AG08396 (cell line): Measurements from ENCODE around the gene EFCAB13.

ENCODE experiments used
- DNase-seq: peaks from one replicate; pipeline ENCODE4 v3.0.0; 2012; ENCODE audit warnings: low spot score, mixed read lengths

EFCAB13 gene

DNA sequence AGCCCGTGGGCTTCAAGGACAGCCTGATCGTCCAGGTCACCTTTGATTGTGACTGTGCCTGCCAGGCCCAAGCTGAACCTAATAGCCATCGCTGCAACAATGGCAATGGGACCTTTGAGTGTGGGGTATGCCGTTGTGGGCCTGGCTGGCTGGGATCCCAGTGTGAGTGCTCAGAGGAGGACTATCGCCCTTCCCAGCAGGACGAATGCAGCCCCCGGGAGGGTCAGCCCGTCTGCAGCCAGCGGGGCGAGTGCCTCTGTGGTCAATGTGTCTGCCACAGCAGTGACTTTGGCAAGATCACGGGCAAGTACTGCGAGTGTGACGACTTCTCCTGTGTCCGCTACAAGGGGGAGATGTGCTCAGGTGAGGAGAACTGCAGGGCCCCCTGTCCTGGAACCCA, 31.5 kb upstream of the EFCAB13 start:
- DNase-seq = no peak

DNA sequence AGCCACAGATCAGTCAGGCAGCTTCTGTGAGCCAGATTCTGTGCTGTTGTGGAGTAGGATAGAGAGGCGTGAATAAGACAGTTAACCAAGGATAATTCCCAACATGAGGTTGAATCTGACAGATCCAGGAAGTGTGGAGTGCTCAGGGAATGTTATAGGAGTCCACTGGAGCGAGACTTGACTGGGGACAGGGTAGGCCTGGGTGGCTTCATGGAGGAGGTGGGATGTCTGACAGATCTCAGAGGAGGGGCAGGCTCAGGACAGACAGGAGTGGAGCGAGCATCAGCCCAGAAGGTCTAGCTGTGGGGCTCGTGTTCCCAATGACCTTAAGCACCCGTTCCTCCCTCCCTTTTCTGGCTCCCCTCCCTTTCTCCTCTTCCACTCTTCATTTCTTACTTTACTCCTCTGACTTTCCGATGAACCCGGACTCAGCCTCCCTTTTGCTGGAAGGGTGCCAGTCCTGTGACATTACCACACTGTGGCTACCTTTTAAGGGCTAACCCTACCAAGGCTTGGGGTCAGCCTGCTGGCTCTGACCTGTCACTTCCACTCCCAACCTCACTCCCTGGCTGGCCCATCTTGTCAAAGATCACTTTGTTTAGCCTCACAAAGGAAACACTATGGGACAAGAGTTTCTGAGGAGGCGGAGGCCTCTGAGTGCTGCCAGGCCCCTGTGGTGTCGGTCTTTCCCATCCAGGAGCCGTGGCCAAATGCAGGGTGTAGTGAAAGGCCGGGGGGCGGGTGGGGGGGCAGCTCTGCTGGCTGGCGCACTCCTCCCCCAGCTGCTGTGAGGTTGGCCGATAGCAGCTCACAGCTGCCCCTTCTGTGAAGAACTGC, 28.5 kb upstream of the EFCAB13 start:
- no peak for DNase-seq

DNA sequence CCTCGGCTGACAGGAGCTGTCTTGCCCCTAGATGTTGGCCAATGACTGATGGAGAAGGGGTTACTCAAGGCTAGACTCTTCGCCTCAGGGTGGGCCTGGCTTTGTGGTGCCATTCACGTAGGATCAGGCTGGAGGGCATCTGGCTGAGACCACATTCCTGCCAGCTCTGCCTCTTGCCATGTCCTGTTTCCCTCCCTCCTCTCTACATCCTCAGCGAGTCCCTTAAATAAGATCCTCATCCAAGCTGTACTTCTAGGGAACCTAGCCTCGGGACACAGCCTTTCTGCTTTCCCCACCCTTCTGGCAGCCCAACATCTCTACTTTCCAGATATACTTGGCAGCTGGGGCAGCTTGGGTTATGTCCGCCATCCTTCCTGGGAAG, 27.9 kb upstream of the EFCAB13 start:
- DNase-seq = no peak

DNA sequence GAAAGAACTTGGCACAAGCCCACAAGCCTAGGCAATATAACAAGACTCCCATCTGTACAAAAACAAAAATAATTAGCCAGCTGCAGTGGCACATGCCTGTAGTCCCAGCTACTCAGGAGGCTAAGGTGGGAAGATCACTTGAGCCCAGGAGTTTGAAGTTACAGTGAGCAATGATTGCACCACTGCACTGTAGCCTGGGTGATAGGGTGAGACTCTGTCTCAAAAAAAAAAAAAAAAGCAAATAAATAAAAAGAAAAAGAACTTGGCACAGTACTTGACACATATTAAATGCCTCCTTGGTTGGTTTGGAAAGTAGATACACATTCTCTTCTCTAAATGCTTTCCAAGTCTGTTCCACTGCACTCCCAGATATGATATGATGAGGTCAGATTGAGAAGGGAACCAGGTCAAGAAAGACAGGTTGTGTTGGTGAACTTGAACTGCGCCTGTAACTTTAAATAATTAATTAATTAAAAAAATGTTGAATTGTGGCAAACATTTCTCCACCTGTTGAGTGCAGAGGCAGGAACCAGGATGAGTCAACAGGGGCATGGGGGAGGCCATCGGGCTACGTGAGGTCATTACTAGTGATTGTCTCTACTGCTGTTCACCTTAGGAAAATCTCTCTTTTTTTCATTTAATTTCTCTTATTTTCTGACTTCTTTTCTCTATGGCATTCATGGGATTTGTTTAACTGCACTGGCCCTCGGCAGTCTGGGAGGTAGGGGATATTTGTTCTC, 25.9 kb upstream of the EFCAB13 start:
- DNase-seq = no peak

DNA sequence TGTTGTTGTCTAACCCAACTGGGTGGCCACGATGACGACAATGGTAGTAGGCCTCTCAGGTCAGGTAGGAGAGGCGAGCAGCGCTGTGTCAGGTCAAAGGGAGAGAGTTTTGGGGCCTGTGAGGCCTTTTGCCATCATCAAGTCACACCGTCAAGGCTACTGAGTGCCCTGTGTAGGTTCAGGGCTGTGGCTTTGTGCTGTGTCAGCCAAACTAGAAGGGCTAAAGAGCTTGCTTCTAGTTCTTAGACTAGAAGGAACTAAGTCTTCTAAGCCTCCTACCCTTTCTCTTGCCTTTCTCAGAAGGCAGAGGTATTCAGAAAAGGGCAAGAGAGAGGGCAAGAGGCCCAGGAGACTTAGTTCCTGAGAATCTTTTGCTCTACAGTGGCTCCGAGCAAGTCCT, 25.0 kb upstream of the EFCAB13 start:
- no peak for DNase-seq

DNA sequence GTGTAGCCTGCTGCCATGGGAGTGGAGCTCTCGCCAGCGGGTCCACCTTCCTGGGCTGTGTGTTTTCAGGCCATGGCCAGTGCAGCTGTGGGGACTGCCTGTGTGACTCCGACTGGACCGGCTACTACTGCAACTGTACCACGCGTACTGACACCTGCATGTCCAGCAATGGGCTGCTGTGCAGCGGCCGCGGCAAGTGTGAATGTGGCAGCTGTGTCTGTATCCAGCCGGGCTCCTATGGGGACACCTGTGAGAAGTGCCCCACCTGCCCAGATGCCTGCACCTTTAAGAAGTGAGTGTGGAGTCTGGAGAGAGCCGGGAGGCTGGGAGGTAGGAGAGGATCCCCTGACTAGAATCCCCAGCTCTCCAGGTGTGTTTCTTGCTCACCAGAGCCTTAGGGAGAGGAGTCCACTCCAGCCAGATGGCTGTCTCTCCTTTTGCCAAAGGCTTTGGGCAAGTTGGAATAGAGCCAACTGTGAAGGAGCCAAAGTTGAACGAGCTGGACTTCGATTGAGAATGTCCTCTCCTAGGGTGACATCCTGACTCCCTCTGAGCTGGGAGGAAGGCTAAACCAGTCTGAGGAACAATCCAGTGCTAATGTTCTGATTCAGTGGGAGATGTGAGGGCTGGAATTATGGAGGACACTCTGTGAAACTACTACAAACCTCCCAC, 24.4 kb upstream of the EFCAB13 start:
- DNase-seq = no peak

- no peak for DNase-seq
Measured at GRCh38 chr17:47300718-47301117, 23.0 kb upstream of the EFCAB13 start.

DNA sequence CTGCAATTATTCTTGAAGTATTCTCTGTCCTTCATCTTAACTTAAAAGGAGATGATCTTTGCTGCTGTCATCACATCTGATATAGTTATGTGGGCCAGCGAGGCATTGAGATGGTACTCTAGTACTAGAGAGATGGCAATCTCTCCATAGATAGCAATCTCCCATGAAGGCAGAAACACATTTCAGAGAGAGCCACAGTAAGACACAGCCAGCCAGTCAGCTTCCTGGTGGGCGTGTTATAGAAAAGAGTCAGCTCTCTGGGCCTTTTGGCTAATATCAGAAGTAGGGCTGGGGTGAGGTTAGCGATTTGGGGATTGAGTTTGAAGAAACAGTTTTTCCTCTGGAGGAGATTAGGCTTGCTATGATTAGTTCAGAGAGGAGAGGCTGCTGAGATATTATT, 22.6 kb upstream of the EFCAB13 start:
- DNase-seq = no peak

- DNase-seq = no peak
Measured at GRCh38 chr17:47301831-47302230, 21.9 kb upstream of the EFCAB13 start.

DNA sequence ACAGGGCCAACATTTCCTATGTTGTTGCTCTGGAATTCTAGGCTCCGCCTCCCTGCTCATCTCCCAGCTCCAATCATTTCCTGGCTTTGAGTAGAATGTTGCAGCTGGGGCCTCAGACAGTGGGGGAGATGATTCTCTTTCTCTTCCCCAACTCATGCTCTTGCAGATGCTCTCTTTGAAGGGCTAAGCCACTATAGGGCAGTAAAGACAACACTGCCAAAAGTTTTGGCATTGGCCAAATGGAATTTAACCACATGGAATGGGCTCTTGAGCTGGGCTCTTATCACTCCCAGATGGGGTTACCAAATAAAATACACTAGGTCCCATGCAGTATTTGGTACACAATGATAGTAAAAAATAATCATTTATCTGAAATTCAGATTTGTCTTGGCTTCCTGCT, 19.6 kb upstream of the EFCAB13 start:
- DNase-seq = no peak

DNA sequence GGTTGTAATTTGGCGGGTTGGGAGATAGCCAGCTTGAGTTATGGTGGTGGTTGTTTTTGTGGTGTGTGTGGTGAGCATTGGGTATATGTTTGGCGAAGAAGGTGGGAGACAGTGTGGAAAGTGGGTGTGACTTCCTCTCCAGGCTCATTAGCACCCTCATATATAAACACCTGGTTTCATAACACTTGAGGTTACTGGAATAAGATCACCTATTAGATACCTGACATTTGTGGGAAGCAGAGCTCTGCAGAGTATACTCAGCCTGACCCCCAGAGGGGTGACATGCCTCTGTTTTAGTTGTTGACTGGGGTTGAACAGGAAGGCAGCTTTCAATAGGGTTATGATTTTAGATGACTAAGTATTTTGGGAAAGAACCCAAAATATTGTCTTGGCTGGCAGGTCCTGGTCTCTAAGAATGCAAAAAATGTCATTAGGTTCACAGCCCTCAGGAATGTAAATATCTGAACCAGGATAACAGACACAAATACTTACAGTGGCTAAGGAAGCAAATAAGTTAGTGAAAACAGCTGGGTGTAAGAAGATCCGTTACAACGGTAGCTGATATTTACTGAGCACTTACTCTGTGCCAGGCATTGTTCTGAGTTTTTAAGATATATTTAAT, 18.3 kb upstream of the EFCAB13 start:
- peak; percentile 68 for DNase-seq

GRCh38 chr17:47310186-47310733, 13.5 kb upstream of the EFCAB13 start:
- DNase-seq = no peak

DNA sequence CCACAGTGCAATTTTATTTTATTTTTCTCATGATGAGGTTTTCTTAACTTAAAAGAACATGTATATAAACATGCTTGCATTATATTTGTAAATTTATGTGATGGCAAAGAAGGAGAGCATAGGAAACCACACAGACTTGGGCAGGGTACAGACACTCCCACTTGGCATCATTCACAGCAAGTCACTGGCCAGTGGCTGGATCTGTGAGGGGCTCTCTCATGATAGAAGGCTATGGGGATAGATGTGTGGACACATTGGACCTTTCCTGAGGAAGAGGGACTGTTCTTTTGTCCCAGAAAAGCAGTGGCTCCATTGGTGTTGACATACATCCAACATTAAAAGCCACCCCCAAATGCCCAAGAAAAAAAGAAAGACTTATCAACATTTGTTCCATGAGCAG, 12.3 kb upstream of the EFCAB13 start:
- no peak for DNase-seq

GRCh38 chr17:47315451-47316266, 8.1 kb upstream of the EFCAB13 start:
- peak; percentile 63 for DNase-seq

- DNase-seq = peak; percentile 32
Measured at GRCh38 chr17:47316311-47316710, 7.4 kb upstream of the EFCAB13 start.

DNA sequence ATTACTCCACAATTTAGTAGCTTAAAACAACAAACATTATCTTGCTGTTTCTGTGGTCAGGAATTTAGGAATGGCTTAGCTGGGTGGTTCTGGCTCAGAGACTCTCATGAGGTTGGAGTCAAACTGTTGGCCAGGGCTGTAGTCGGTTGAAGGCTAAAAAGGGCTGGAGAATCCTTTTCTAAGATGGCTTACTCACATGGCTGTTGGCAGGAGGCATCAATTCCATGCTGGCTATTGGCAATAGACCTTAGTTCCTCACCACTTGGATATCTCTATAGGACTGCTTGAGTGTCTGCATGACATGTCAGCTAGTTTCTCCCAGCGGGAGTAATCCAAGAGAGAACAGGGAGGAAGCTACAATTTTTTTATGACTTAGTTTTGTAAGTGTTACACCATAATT, 6.6 kb upstream of the EFCAB13 start:
- peak; percentile 21 for DNase-seq

DNA sequence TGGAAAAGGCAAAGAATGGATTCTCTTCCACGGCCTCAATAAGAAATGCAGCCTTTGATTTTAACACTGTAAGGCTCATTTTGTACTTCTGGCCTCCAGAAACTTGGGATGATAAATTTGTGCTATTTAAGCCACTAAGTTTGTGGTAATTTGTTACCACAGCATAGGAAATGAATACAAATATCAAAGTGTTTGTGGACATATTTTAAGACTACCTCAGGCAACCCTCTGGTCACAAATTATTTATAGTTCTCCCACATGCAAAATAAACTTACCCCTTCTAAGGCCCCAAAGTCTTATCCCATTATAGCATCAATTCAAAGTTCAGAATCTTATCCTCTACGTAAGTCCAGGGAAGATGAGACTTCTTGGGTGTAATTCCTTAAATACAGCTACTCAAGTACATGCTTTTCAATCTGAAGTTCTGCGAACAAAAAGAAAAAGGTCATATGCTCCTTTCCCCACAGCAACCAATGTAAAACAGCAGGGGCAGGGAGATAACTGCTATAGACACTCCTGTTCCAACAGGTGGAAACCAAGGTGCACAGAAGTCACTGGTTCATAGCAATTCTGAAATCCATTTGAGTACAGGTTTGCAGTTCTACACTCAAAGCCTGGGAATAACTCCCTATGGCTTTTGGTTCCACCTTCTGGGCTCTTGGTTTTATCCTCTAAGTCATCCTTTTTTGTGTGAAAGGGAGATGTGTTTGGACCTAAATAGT, 5.4 kb upstream of the EFCAB13 start:
- DNase-seq = no peak

DNA sequence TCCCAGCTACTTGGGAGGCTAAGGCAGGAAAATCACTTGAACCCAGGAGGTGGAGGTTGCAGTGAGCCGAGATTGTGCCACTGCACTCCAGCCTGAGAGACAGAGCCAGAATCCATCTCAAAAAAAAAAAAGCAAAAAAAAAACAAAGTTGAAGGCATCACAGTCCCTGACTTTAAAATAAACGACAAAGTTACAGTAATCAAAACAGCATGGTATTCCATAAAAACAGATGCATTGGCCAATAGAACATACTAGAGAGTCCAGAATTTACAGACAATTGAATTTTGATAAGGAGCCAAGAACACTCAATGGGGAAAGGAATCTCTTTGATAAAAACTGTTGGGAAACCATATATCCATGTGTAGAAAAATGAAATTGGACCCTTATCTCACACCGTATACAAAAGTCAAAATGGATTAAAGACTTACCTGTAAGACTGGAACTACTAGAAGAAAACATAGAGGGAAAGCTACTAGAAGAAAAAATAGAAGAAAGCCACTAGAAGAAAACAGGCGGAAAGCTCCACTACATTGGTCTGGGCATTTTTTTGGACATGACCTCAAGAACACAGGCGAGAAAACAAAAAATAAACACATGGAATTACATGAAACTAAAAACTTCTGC, 2.8 kb upstream of the EFCAB13 start:
- DNase-seq = no peak

DNA sequence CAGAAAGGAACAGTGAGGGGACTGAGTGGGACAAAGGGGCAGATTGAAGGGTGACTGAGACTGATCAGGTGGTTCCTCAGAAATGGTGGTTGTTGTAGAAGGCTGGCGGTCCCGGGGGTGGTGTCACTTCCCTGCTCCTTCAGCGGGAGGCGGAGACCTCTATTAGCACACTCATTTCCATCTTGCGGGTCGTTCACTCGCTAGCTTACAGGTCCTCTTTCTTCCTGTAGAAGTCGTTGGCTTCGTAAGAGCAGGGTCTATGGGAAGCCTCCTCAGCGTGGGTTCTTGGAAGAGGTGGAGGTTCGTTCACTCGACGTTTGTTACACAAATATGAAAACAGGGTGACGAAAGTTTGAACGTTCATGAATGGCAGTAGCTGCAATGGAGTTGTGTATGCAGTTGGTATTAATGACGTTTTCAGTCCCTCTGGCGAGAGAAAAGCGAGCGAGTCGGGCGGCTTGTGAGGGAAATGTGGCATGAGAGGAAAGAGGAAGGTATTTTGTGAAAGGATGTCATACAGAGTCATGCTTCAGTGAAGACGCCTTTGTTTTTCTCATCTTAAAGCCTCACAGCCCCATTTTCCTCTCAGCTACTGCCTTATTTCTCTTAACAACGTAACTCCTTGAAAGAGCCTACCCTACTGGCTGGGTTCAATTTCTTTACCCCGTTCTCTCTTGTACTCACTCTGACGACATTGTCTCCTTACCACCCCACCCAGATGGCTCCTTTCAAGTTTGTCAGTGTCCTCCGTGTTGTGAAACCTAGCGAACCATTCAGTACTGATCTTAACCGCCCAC, 667 bp downstream of the EFCAB13 start:
- peak; percentile 46 for DNase-seq
